Renal cortical epithelial cell (primary cell): ENCODE results near the gene COL18A1. TPM values are rescaled to one million over a fixed set of nuclear protein-coding genes. Genes with fewer than 3 reads are reported as not detected.

ENCODE experiments used
- DNase-seq: peaks from one replicate; pipeline ENCODE4 v3.0.0-alpha.2; 2011; ENCODE audit warnings: low read depth
- total RNA-seq: library from RNA; depleted of rRNA; stranded (reverse); fragments of >200 nt; gene quantifications from 2 replicates; pipeline ENCODE4 v1.2.3, GENCODE V29; 2014

The COL18A1 gene
- total RNA-seq, 1 donor from 2014 or later, result 672 TPM

GRCh38 chr21:45401916-45402900 is 2.8 kb upstream of the COL18A1 start:
- DNase-seq, result no peak

DNA sequence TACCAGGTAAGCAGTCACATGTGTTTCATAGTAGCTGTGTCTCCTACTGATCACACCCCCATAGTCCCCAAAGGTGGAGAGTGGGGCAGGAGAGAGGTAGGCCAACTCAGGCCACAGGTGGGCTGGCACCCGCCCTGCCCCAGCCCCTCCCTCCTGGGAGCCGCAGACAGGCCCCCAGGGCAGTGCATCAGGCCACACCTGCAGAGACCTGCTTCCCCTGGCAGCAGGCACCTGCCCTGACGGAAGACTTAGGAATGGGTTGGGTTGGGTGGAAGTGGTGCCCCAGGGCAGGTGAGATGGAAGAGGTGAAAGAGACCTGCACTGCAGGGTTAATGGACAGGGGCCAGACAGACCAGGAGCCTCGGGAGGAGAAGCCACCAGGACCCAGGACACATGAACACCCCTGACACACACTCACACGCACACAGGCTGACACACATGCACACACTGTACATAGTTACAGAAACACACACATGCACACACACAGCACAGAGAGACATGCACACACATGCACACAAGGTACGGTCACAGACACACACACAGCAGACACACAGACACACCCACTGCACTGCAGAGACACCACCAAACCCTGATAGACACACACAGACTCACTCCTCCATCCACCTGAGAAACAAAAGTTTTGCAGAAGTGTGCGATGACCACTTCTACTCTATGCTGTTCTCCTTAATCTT is 1.7 kb upstream of the COL18A1 start:
- DNase-seq, result no peak

DNA sequence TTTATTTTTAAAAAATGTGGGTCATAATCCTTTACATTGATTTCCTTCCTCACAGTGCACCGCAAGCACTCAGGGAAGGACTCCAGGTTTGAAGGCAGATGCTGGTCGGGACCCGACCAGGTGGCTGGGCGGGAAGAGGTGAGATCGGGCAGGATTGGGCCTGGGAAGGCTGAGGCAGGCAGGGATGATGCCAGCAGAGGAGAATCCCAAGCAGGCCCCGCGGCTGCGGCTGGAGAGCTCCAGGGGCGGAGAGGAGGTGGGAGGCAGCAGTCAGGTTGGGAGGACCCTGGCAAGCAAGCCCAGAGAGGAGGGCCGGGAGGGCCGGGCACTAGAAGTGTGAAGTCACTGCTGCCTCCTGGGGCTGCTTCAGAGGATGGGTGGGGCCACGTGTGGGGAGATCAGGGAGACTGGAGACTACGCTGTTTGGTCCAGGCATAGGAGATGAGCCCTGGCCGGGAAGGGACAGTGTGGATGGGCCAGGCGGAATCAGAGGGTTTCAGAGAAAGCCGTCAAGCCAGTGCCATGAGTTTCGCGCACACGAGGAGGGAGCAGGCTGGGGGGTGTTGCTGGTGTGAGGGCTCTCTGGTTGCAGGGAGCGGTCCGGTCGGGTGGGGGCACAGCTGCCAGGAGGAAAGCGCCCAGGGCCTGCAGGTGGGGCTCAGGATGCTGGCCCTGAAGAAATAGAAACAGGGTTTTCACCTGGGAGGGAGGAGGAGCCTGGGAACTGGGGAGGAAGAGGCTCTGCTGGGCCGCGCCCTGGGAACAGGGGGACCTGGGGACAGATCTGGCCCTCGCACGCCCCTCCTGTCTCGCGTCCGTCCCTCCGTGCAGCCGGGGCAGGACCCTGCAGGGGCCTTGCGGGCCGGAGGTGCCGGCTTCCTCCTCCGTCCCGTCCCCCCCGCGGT is 888 bp upstream of the COL18A1 start:
- DNase-seq, result no peak

DNA sequence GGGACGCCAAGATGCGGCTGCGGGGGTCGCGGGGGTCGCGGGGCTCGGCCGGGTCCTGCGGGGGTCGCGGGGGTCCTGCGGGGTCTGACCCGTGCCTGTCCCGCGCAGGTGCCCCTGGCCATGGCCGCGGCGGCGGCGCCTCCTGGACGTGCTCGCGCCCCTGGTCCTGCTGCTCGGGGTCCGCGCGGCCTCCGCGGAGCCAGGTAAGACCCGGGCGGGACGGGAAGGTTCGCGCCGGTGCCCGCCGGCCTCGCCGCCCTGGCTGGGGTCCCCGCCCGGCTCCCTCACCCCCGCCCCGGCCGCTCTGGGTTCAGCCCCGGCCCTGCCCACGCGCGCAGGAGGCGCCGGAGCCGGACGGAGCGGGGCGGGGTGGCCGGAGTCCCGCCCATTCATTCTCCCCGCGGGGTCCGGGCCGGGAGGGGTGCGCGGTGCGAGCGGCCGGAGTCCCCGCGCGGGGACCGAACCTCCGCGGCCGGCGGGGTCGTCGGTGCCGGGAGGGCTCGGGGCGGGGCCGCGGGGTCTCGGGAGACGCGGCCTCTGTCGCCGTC is 380 bp downstream of the COL18A1 start:
- no peak for DNase-seq

- peak; percentile 97 for DNase-seq
Observed at GRCh38 chr21:45405819-45406762, 1.1 kb downstream of the COL18A1 start.

DNA sequence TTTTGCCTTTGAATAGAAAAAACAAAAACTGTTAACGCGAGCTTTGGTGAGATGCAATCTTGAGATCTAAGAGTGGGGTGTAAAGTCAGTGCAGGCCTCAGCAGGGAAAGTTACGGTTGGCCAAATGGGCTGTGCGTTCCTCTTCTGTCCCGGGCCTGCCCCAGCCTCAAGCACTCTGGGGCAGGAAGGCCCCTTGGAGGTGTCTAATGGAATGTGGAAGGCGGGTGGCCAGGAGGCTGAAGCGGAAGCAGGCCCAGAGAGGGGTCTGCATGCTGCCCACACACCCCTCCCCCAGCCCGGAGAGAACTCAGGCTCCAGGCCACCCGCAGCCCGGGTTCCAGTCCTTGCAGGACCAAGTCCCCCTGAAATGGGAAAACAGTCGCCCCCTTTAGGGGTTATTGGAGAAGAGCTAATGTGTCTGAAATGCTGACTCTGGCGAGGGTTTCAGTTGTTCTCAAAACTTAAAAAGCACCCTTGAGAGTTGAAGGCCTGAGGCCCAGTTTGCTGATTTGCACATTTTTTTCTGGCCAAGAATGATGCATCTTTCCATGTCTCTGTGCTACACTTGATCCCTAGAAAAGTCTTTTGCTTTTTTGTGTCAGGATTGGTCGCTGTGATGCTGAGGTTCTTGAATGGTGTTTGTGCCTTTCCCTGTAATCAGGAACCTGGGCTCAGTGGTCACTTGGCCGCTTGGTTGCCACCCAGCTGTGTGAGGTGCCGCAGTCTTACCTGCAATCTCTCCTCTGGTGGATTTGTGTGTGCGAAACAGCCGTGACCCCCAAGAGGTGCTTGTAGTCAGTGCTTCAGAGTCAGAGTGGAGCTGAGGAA is 2.0 kb downstream of the COL18A1 start:
- DNase-seq, result no peak

- no peak for DNase-seq
Observed at GRCh38 chr21:45407629-45408247, 2.8 kb downstream of the COL18A1 start.

DNA sequence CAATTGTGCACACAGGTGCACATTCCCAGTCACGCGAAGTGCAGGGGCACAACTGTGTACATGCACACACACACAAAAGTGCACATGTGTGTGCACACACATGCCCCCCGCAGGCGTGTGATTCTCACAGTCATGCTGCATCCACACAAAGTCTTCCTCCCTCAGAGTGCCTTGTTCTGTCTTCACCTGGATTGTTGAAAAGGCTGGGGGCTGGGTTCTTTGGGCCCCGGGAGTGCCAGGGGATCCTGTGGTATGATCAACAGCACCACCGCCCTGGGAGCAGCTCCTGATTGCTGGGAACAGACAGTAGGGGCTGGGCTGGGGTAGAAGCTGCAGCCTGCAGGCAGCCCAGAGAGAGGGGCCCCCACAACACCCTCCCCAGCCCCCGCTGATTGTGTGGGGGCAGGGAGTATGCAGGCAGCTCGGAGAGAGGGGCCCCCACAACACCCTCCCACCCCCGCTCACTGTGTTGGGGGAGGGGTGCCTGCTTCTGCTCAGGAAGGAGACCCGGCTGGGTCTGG is 3.4 kb downstream of the COL18A1 start:
- no peak for DNase-seq

DNA sequence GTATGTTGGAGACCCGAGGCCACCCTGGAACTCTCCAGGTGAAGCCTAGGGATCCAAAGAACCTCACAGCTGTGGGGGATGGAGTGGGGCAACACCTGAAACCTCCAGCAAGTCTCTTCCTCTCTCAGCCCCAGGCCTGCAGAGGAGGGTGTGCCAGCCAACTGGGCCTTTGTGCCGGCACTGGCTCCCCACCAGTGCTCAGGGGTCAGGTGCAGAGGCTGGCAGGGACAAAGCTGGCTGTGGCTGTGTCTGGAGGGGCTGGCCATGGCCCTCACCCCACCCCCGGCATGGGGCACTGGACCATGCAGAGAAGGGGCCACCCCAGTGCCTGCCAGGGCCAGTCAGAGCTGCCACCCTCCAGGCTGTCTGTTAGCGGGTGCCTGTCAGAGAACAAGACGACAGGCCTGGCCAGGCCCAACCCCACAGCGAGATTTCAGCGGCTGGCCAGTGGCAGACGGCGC is 3.9 kb downstream of the COL18A1 start:
- no peak for DNase-seq

GRCh38 chr21:45409466-45410150 is 4.6 kb downstream of the COL18A1 start:
- DNase-seq, result peak; percentile 41

GRCh38 chr21:45410151-45410864 is 5.3 kb downstream of the COL18A1 start:
- peak; percentile 71 for DNase-seq

DNA sequence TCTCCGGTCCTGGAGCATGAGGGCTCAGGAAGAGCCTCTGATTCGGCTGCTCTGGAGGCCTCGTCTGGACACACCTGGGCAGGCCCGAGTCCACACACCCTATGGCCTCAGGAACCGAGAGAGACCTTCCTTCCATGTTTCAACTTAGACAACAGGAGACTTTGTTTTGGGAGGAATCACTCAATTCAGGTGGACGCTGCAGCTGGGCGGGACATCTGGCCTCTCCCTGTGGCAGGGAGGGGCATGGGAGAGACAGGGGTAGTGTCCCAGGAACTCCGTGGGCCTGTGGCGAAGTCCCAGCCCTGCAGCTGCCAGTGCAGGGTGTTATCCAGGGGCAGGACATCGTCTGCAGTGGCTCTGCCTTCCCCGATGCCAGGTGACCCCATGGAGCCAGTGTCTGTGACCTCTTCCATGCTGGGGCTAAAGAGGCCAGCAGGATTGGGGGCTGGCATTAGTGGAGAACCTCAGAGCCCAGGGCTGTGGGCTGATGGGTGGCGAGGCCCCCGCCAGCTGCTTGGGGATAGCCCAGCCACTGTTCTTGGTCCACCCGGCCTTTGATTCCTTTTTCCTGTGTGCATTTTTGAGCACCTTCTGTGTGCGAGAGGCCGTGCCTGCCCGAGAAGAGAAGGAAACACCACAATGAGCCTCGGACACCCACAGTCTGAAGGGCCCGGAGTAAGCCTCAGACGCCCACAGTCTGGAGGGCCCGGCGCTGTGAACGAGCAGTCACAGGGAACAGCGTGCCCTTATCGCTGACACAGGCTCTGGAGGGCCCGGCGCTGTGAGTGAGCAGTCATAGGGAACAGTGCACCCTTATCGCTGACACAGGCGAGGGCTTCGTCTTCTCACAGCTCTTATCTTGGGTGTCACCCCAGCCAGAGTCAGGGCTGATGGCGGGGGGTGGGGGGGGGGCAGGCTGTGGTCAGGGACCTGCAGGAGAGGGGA is 6.2 kb downstream of the COL18A1 start:
- DNase-seq, result no peak

DNA sequence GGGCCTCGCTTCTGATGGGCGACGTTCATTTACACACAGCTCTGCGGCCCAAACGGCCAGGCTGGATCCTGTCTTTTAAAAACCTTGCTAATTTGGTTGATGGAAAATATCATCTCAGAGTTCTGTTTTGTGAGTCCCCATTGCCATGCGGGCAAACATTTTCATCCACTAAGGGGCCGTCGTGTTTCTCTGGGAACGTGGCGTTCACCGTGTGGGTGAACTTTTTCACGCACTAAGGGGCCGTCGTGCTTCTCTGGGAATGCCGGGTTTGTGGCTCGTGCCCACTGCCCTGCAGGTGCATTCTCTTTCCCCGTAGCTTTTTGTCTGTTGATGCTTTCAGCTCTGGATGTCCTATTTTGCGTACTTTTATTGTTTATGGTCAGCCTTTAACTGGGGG is 6.8 kb downstream of the COL18A1 start:
- DNase-seq, result no peak

GRCh38 chr21:45412491-45412890 is 7.5 kb downstream of the COL18A1 start:
- no peak for DNase-seq

- DNase-seq, result no peak
Observed at GRCh38 chr21:45412909-45413611, 8.1 kb downstream of the COL18A1 start.

DNA sequence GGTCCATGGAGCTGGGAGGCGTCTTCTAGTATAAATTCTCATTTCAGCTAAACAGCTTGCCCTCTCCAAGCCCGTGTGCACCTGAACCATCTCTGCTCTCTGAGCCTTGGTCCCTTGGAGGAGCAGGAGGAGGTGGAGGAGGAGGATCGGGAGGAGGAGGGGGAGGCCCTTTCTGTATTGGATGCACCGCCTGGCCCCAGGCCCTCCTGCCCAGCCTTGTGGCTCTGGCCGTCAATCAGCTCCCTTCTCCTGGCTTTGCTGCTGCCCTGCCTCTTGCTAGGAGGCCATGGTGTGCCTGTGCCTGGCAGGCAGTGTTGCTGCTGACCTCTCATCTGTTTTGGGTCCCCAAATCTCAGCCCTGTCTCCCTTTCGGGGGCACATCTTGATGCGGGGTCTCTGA is 9.0 kb downstream of the COL18A1 start:
- DNase-seq, result no peak
